Coronary artery (tissue), 2 donors: ENCODE measurements around the gene MEAK7.

ENCODE experiments used
- DNase-seq: peaks from one replicate; pipeline ENCODE4 v3.0.0-alpha.2; 2017; ENCODE audit warnings: low spot score
- H3K27ac ChIP-seq, 2 donors: fragments of 200-600 bp; sonication (generic); one replicate each; pipeline ENCODE4 v1.5.1; 2016 to 2019
- H3K4me3 ChIP-seq: fragments of 200-600 bp; sonication (generic); 2 replicates; pipeline ENCODE4 v1.5.1; 2016; ENCODE audit warnings: mild to moderate bottlenecking, moderate library complexity
- TF ChIP-seq, protein P1 (sequence below): fragments of 200-600 bp; sonication (generic); IDR thresholded peaks from one replicate; pipeline ENCODE4 v1.5.1; 2019; ENCODE audit warnings: antibody characterized with exemption

MEAK7 gene, protein sequence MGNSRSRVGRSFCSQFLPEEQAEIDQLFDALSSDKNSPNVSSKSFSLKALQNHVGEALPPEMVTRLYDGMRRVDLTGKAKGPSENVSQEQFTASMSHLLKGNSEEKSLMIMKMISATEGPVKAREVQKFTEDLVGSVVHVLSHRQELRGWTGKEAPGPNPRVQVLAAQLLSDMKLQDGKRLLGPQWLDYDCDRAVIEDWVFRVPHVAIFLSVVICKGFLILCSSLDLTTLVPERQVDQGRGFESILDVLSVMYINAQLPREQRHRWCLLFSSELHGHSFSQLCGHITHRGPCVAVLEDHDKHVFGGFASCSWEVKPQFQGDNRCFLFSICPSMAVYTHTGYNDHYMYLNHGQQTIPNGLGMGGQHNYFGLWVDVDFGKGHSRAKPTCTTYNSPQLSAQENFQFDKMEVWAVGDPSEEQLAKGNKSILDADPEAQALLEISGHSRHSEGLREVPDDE

GRCh38 chr16:84504420-84505248 is at the start of gene MEAK7:
Gene MEAK7, minus strand, starts transcription at chr16:84504659. Its CDS starts 6,573 bp downstream, at chr16:84498086.
- TF ChIP-seq, protein P1, sequence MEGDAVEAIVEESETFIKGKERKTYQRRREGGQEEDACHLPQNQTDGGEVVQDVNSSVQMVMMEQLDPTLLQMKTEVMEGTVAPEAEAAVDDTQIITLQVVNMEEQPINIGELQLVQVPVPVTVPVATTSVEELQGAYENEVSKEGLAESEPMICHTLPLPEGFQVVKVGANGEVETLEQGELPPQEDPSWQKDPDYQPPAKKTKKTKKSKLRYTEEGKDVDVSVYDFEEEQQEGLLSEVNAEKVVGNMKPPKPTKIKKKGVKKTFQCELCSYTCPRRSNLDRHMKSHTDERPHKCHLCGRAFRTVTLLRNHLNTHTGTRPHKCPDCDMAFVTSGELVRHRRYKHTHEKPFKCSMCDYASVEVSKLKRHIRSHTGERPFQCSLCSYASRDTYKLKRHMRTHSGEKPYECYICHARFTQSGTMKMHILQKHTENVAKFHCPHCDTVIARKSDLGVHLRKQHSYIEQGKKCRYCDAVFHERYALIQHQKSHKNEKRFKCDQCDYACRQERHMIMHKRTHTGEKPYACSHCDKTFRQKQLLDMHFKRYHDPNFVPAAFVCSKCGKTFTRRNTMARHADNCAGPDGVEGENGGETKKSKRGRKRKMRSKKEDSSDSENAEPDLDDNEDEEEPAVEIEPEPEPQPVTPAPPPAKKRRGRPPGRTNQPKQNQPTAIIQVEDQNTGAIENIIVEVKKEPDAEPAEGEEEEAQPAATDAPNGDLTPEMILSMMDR: no peak
- H3K27ac ChIP-seq: peak within 1 kb of the TSS; percentile 53 to 93
- peak; percentile 100 for DNase-seq

DNA sequence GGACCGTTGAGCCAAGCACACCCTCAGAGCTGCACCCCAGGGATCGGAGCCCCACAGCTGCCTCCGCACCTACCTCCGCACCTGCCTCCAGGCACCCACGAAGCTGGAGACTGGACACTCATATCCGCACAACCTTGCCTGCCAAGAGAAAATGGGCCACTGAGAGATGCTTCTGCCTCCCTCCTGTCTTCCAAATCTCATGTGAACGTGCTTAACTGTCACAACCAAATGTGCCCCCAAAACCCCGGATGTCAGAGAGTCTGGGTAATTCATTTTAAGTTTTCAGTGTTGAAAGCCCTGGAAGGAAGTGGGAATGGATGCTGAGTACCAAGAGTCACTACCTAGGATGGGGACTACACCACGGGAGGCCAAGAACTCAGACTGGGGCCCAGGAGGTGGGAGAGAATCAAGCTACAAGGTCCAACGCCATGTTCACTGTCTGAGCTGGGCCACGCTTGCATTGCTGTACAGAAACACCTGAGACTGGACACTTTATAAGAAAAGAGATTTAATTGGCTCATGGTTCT is 49.5 kb upstream of the MEAK7 start:
- TF ChIP-seq, protein P1: no peak
- no peak for DNase-seq
- Histone ChIP-seq H3K27ac (no peak overlapping the region), H3K4me3 (no peak overlapping the region)

More at GRCh38 chr16:84504420-84505248, at the start of gene MEAK7:
- H3K4me3 ChIP-seq: peak within 1 kb of the TSS; percentile 89

GRCh38 chr16:84552135-84552534 is 47.7 kb upstream of the MEAK7 start:
- no peak overlapping the region for H3K27ac ChIP-seq
- DNase-seq: no peak
- TF ChIP-seq, protein P1: no peak
- no peak overlapping the region for H3K4me3 ChIP-seq

DNA sequence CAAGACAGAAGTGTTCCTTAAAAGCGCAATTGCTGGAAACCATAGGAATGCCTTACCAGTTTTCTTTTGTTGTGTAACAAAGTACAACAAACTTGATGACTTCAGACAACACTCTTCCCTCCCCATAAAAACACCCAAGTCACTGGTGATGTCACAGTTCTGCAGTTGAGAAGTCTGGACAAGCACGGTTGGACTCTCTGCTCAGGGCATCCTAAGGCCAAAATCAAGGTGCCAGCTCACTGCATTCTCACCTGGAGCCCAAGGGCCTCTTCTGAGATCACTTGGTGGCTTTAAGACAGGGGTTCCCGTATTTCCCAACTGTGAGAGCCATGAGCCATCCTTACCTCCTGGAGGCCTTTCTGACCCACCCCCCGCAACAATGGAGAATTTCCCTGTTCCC is 45.6 kb upstream of the MEAK7 start:
- TF ChIP-seq, protein P1: no peak
- DNase-seq: no peak
- Histone ChIP-seq H3K27ac (no peak overlapping the region), H3K4me3 (no peak overlapping the region)

DNA sequence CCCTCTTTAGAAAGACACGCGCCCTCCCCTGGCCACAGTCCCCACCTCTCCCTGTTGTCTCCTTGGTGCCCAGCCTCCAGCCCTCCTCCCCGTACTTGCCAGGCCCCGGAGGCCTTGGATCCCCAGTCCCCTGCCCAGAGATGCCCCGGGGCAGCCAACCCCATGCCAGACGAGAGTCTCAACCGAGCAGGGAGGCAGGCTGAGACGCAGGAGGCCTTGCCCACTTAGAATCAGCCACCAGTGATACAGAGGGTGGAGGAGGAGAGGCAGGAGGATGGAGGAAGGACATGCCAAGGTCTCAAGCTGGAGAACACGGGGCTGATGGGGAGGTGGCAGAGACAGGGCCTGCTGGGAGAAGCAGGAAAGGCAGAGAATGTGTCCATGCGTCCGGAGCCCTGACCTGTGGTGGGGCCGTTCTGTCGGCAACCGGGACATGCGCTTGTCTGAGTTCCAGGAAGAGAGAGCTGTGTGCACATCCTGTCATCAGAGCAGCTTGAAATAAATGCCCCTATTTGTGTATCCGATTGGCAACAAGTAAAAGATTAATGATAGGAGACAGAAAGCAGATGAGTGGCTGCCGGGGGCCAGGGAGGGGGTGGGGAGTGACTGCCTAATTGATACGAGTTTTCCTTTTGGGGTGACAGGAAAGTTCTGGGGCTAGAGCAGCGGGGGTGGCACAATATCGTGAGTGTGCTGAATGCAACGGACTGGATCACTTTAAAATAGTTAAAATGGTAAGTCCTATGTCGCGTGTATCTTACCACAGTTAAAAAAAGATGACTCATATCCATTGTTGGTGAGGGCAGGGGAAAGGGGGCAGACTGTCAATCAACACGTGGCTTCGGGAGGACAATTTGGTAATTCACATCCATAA is 44.7 kb upstream of the MEAK7 start:
- H3K4me3 ChIP-seq: no peak overlapping the region
- no peak for DNase-seq

DNA sequence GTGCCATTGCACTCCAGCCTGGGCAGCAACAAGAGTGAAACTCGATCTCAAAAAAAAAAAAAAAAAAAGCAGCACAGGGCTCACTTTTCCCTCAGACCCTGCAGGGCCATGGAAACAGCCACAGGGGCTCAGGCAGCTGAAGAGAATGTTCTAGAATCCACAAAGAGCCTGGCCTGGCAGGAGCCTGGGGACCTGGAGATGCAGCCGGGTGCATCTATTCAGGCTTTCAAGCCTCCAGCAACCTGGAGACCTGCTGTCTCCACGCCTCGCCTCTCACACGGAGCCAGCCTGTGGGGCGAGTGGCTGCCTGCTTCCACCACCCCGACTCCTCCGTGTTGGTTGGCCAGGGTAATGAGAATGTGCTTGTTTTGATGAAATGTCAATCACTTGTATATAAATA is 44.0 kb upstream of the MEAK7 start:
- no peak for DNase-seq
- Histone ChIP-seq H3K4me3 (no peak overlapping the region), H3K27ac (no peak overlapping the region)
- TF ChIP-seq, protein P1: no peak

More for the DNA sequence above, 44.7 kb upstream of the MEAK7 start:
- peak overlapping the region in 1 of 2 donors; percentile 56 for H3K27ac ChIP-seq
- TF ChIP-seq, protein P1: no peak
